ENCODE data around the gene MINAR2. TPM values are rescaled to one million over a fixed set of nuclear protein-coding genes. Genes with fewer than 3 reads are reported as not detected.

MINAR2 gene
- total RNA-seq, 1 experiment from 2014 or later, result not detected

GRCh38 chr5:129716651-129717050 is 31.2 kb upstream of the MINAR2 start:
- no peak for TF ChIP-seq CTCF (IDR thresholded peaks at IDR 0.05; ENCODE audit: insufficient read depth in 1 of 2, low read depth in 1 of 2, low read length in 1 of 2, severe bottlenecking in 1 of 2, unreplicated experiment in 1 of 2)
- no peaks in the 10 kb centered on the region for H3K4me1 Mint-ChIP-seq (ENCODE audit: low read depth, unreplicated experiment)
- no peaks in the 10 kb centered on the region for H3K27me3 Mint-ChIP-seq (ENCODE audit: insufficient read depth, unreplicated experiment)
- DNase-seq, result no peak
- no TSS peak for BruUV-seq (replicated peaks)
- H3K9me3 Mint-ChIP-seq (ENCODE audit: unreplicated experiment), result no peaks in the 10 kb centered on the region
- H3K27ac Mint-ChIP-seq (ENCODE audit: unreplicated experiment), result no peak overlapping the region
- no peaks in the 10 kb centered on the region for H3K36me3 Mint-ChIP-seq (ENCODE audit: insufficient read depth, unreplicated experiment)
- Histone ChIP-seq H3K4me3 (ENCODE audit: low read depth, low read length) (no peak overlapping the region), H3K4me1 (no peaks in the 10 kb centered on the region), H3K9me3 (no peaks in the 10 kb centered on the region), H3K36me3 (ENCODE audit: control insufficient read depth, insufficient read depth, low read length) (no peaks in the 10 kb centered on the region), H3K27me3 (replicated peaks; ENCODE audit: control insufficient read depth, insufficient read depth, low read length) (no peaks in the 10 kb centered on the region)
- no peak overlapping the region for H3K4me3 Mint-ChIP-seq (ENCODE audit: unreplicated experiment)
- intact Hi-C loops (cut with micrococcal nuclease; ENCODE audit: unreplicated experiment), result no loop called here
- ChIA-PET CTCF (no interaction called here), POLR2A (no interaction called here)

- Mint-ChIP-seq H3K27me3 (ENCODE audit: insufficient read depth, unreplicated experiment) (no peaks in the 10 kb centered on the region), H3K27ac (ENCODE audit: unreplicated experiment) (no peak overlapping the region), H3K4me1 (ENCODE audit: low read depth, unreplicated experiment) (no peaks in the 10 kb centered on the region), H3K9me3 (ENCODE audit: unreplicated experiment) (no peaks in the 10 kb centered on the region), H3K36me3 (ENCODE audit: insufficient read depth, unreplicated experiment) (peaks cover 5% of the 10 kb centered on the region), H3K4me3 (ENCODE audit: unreplicated experiment) (no peak overlapping the region)
- Histone ChIP-seq H3K4me1 (no peaks in the 10 kb centered on the region), H3K36me3 (ENCODE audit: control insufficient read depth, insufficient read depth, low read length) (no peaks in the 10 kb centered on the region), H3K4me3 (ENCODE audit: low read depth, low read length) (no peak overlapping the region), H3K9me3 (no peaks in the 10 kb centered on the region), H3K27me3 (replicated peaks; ENCODE audit: control insufficient read depth, insufficient read depth, low read length) (no peaks in the 10 kb centered on the region)
- no peak for TF ChIP-seq CTCF (IDR thresholded peaks at IDR 0.05; ENCODE audit: insufficient read depth in 1 of 2, low read depth in 1 of 2, low read length in 1 of 2, severe bottlenecking in 1 of 2, unreplicated experiment in 1 of 2)
- CTCF ChIA-PET, result no interaction called here
- POLR2A ChIA-PET, result no interaction called here
- DNase-seq, result no peak
- no TSS peak for BruUV-seq (replicated peaks)
- intact Hi-C loops (cut with micrococcal nuclease; ENCODE audit: unreplicated experiment), result no loop called here
These were observed 30.1 kb upstream of the MINAR2 start for GRCh38 chr5:129717751-129718310.

GRCh38 chr5:129718471-129719090 is 29.3 kb upstream of the MINAR2 start:
- no peak for DNase-seq
- ChIA-PET POLR2A (no interaction called here), CTCF (no interaction called here)
- no peaks in the 10 kb centered on the region for H3K27me3 Mint-ChIP-seq (ENCODE audit: insufficient read depth, unreplicated experiment)
- Histone ChIP-seq H3K4me1 (no peaks in the 10 kb centered on the region), H3K27me3 (replicated peaks; ENCODE audit: control insufficient read depth, insufficient read depth, low read length) (no peaks in the 10 kb centered on the region), H3K4me3 (ENCODE audit: low read depth, low read length) (no peak overlapping the region), H3K36me3 (ENCODE audit: control insufficient read depth, insufficient read depth, low read length) (no peaks in the 10 kb centered on the region), H3K9me3 (no peaks in the 10 kb centered on the region)
- TF ChIP-seq CTCF (IDR thresholded peaks at IDR 0.05; ENCODE audit: insufficient read depth in 1 of 2, low read depth in 1 of 2, low read length in 1 of 2, severe bottlenecking in 1 of 2, unreplicated experiment in 1 of 2), result no peak
- no peaks in the 10 kb centered on the region for H3K9me3 Mint-ChIP-seq (ENCODE audit: unreplicated experiment)
- H3K27ac Mint-ChIP-seq (ENCODE audit: unreplicated experiment), result no peak overlapping the region
- no peak overlapping the region for H3K4me3 Mint-ChIP-seq (ENCODE audit: unreplicated experiment)
- H3K36me3 Mint-ChIP-seq (ENCODE audit: insufficient read depth, unreplicated experiment), result peaks cover 5% of the 10 kb centered on the region
- no peaks in the 10 kb centered on the region for H3K4me1 Mint-ChIP-seq (ENCODE audit: low read depth, unreplicated experiment)
- no TSS peak for BruUV-seq (replicated peaks)
- intact Hi-C loops (cut with micrococcal nuclease; ENCODE audit: unreplicated experiment), result no loop called here
